ENCODE data around the gene CACNA1B. TPM values are rescaled to one million over a fixed set of nuclear protein-coding genes. Genes with fewer than 3 reads are reported as not detected.

CACNA1B gene
- total and polyA plus RNA-seq, 8 donors: 0.03 to 2.2 (median 0.51) TPM; not detected in 2

DNA sequence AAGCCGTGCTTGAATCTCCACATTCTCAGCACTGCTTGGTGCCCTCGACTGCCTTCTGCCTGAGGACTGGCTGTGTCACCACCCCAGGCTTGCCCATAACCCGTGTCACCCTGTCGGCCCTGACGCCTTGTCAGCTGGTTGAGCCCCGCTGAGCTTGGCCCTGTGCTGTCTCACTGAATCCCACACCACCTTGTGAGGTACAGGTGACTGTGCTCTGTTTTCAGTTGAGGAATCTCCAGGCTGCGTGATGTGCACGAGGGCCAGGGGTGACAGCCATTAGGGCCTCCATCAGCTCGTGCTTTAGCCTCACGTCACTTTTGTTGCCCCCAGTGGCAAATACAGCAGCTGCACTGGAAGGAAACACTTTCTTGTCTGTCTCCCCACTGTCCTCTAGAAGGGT lies 90.7 kb downstream of the CACNA1B start:
- no peak overlapping the region for H3K27ac ChIP-seq
- intact Hi-C loops (cut with DNase I; ENCODE audit: low total_unique reads): no loop called here
- H3K36me3 ChIP-seq: no peaks in the 10 kb centered on the region
- WGBS, 5 donors: 63 to 76% (median 67%) methylated on average over 9 to 10 of the region's 10 CpGs
- peak in 1 of 2 donors; percentile 24 for DNase-seq
- H3K4me1 ChIP-seq: no peaks in the 10 kb centered on the region
- H3K4me3 ChIP-seq: no peak overlapping the region
- TF ChIP-seq, protein P1, sequence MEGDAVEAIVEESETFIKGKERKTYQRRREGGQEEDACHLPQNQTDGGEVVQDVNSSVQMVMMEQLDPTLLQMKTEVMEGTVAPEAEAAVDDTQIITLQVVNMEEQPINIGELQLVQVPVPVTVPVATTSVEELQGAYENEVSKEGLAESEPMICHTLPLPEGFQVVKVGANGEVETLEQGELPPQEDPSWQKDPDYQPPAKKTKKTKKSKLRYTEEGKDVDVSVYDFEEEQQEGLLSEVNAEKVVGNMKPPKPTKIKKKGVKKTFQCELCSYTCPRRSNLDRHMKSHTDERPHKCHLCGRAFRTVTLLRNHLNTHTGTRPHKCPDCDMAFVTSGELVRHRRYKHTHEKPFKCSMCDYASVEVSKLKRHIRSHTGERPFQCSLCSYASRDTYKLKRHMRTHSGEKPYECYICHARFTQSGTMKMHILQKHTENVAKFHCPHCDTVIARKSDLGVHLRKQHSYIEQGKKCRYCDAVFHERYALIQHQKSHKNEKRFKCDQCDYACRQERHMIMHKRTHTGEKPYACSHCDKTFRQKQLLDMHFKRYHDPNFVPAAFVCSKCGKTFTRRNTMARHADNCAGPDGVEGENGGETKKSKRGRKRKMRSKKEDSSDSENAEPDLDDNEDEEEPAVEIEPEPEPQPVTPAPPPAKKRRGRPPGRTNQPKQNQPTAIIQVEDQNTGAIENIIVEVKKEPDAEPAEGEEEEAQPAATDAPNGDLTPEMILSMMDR (IDR thresholded peaks at IDR 0.05): no peak
- TF ChIP-seq POLR2AphosphoS5 (IDR thresholded peaks at IDR 0.05) (no peak), POLR2A (IDR thresholded peaks at IDR 0.05) (no peak), EP300 (IDR thresholded peaks at IDR 0.05) (no peak)
- peaks cover 0 to 33% (median 0%) of the 10 kb centered on the region in 3 donors for H3K27me3 ChIP-seq
- H3K9me3 ChIP-seq: peaks cover 0 to 4% (median under 1%) of the 10 kb centered on the region in 4 donors

DNA sequence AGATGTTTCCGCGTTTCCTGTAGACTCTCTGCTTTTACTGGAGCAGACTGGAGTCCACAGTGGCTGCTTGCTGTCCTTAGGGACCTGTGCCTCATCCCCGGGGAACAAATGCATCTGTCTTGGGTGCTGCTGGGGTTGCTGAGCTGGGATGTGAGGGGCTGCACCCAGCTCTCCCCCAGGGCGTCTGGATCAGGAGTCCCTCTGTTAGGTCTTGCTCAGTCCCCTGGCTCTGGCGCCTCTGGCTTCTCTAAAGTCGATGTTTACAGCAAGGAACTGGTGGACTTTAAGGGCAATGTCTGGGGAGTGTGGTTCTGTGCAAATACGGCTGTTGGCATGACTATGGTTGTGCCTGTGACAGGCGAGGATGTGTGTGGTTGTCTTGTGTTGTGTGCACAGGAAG lies 91.4 kb downstream of the CACNA1B start:
- no peaks in the 10 kb centered on the region for H3K4me1 ChIP-seq
- intact Hi-C loops (cut with DNase I; ENCODE audit: low total_unique reads): no loop called here

DNA sequence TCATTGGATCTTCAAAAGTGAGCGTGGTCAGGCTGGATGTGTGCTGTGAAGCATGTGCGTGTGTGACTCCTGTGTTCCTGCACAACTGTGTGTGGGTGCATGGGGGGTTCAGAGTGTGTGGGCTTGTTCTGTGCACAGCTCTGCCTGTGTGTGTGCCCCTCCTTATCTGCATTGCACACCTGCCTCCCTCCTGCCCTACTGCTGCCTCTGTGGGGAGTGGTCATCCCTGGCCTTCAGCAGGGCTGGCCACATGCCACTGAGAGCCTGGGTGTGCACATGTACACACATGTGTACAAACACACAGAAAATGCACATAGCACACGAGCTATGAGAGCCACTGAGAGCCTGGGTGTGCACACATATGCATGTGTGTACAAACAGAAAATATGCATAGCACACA lies 92.1 kb downstream of the CACNA1B start:
- TF ChIP-seq POLR2A (IDR thresholded peaks at IDR 0.05) (no peak), POLR2AphosphoS5 (IDR thresholded peaks at IDR 0.05) (no peak), EP300 (IDR thresholded peaks at IDR 0.05) (no peak)
- TF ChIP-seq, protein P1 (IDR thresholded peaks at IDR 0.05): no peak
- WGBS, 5 donors: 68 to 78% (median 69%) methylated on average over 3 of the region's 3 CpGs
- intact Hi-C loops (cut with DNase I; ENCODE audit: low total_unique reads): no loop called here
- H3K27ac ChIP-seq: no peak overlapping the region
- no peaks in the 10 kb centered on the region for H3K4me1 ChIP-seq
- H3K4me3 ChIP-seq: no peak overlapping the region
- no peaks in the 10 kb centered on the region for H3K9me3 ChIP-seq
- DNase-seq: peak in 1 of 2 donors; percentile 16
- H3K27me3 ChIP-seq: peaks cover 0 to 33% (median 0%) of the 10 kb centered on the region in 3 donors
- H3K36me3 ChIP-seq: no peaks in the 10 kb centered on the region

More for the DNA sequence above, 91.4 kb downstream of the CACNA1B start:
- Histone ChIP-seq H3K4me3 (no peak overlapping the region), H3K27me3 (peaks cover 0 to 33% (median 0%) of the 10 kb centered on the region in 3 donors), H3K9me3 (no peaks in the 10 kb centered on the region), H3K36me3 (no peaks in the 10 kb centered on the region), H3K27ac (no peak overlapping the region)
- TF ChIP-seq, protein P1 (IDR thresholded peaks at IDR 0.05): no peak
- TF ChIP-seq POLR2AphosphoS5 (IDR thresholded peaks at IDR 0.05) (no peak), POLR2A (IDR thresholded peaks at IDR 0.05) (no peak), EP300 (IDR thresholded peaks at IDR 0.05) (no peak)
- peak in 1 of 2 donors; percentile 20 for DNase-seq
- WGBS, 5 donors: 67 to 79% (median 73%) methylated on average over 8 of the region's 8 CpGs

DNA sequence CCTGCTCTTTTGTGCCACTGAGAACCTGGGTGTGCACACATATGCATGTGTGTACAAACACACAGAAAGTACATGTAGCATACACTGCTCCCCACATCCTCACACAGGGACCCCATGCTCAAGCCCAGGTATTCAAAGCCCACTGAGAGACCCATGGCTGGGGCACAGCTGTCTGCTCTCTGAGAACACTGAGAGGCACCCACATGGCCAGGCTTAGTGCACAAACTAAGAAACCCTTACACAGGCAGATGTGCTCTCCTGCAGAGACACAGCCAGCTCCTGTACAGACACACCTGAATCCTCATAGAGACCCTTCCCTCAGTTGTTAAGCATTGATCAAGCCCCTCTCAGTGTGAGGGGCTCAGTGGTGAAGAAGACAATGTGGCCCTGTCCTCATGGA lies 92.5 kb downstream of the CACNA1B start:
- Histone ChIP-seq H3K27me3 (peaks cover 0 to 33% (median 0%) of the 10 kb centered on the region in 3 donors), H3K36me3 (no peaks in the 10 kb centered on the region), H3K4me1 (no peaks in the 10 kb centered on the region), H3K27ac (no peak overlapping the region), H3K4me3 (no peak overlapping the region), H3K9me3 (no peaks in the 10 kb centered on the region)
- intact Hi-C loops (cut with DNase I; ENCODE audit: low total_unique reads): no loop called here
- peak in 1 of 2 donors; percentile 17 for DNase-seq
- TF ChIP-seq, protein P1 (IDR thresholded peaks at IDR 0.05): no peak
- no peak for TF ChIP-seq POLR2AphosphoS5 (IDR thresholded peaks at IDR 0.05)
- TF ChIP-seq EP300 (IDR thresholded peaks at IDR 0.05): no peak
- TF ChIP-seq POLR2A (IDR thresholded peaks at IDR 0.05): no peak
